A549 (cell line): ENCODE data around the gene ULK4.

Source experiments
- CHD2 ChIP-seq: fragments of 150-350 bp; IDR thresholded peaks from 2 replicates; pipeline ENCODE4 v1.6.1; 2014; ENCODE audit warnings: low read length; ENCODE audit not compliant: partially characterized antibody
- CHD4 ChIP-seq: fragments of 200-600 bp; sonication (generic); IDR thresholded peaks from 2 replicates; pipeline ENCODE4 v1.6.1; 2016; ENCODE audit warnings: antibody characterized with exemption, mild to moderate bottlenecking, borderline replicate concordance
- CTCF ChIP-seq: fragments of >200 bp; sonication (Bioruptor Twin); formaldehyde crosslinking; IDR thresholded peaks from 3 replicates; pipeline ENCODE4 v1.5.1; 2016
- EP300 ChIP-seq, 2 experiments: fragments of >200 bp; sonication (Bioruptor Twin); formaldehyde crosslinking; IDR thresholded peaks; 2 replicates in 1 of 2; 3 replicates in 1 of 2; pipeline ENCODE4 v1.6.1; 2016 to 2017
- MAX ChIP-seq: IDR thresholded peaks from 2 replicates; pipeline ENCODE4 v1.6.1; 2012
- PHF8 ChIP-seq: fragments of 200-600 bp; sonication (generic); IDR thresholded peaks from 2 replicates; pipeline ENCODE4 v1.6.1; 2016; ENCODE audit warnings: low read depth, mild to moderate bottlenecking, antibody characterized with exemption, moderate library complexity, borderline replicate concordance
- SMC3 ChIP-seq: fragments of >200 bp; sonication (Bioruptor Twin); formaldehyde crosslinking; IDR thresholded peaks from 3 replicates; pipeline ENCODE4 v1.6.1; 2018; ENCODE audit warnings: inconsistent platforms

DNA sequence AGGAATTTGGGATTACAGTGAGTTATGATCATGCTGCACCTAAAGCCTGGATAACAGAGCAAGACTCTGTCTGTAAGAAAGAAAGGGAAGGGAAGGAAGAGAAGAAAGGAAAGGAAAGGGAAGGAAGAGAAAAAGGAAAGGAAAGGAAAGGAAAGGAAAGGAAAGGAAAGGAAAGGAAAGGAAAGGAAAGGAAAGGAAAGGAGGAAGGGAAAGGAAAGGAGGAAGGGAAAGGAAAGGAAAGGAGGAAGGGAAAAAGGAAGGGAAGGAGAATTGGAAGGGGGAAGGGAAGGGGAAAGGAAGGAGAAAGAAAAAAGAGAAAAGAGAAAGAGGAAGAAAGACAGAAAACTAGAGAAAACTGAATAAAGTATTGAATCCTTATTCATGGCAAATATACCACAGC, 359.8 kb downstream of the ULK4 start:
- TF ChIP-seq MAX (no peak), CHD4 (no peak), SMC3 (no peak), PHF8 (no peak), CTCF (no peak), CHD2 (no peak), EP300 (IDR thresholded peaks at IDR 0.05) (no peak)
